A549 (cell line): Measurements from ENCODE around the gene HS6ST3.

Experiments
- CEBPB ChIP-seq, 2 experiments: fragments of >200 bp in 1 of 2; sonication (Bioruptor Twin) in 1 of 2; formaldehyde crosslinking in 1 of 2; IDR thresholded peaks; 2 replicates each; pipeline ENCODE4 v1.6.1; 2012 to 2016
- CTCF ChIP-seq: fragments of >200 bp; sonication (Bioruptor Twin); formaldehyde crosslinking; IDR thresholded peaks from 3 replicates; pipeline ENCODE4 v1.5.1; 2016
- EP300 ChIP-seq, 2 experiments: fragments of >200 bp; sonication (Bioruptor Twin); formaldehyde crosslinking; IDR thresholded peaks; 2 replicates in 1 of 2; 3 replicates in 1 of 2; pipeline ENCODE4 v1.6.1; 2016 to 2017
- FOSL2 ChIP-seq, 2 experiments: fragments of 450-650 bp in 1 of 2; fragments of >200 bp in 1 of 2; sonication (Bioruptor Twin) in 1 of 2; formaldehyde crosslinking; IDR thresholded peaks; 2 replicates each; pipeline versions ENCODE4 v1.5.0 to v1.6.1; 2016 to 2020; ENCODE audit warnings: mild to moderate bottlenecking in 1 of 2, moderate library complexity in 1 of 2
- HES2 ChIP-seq: fragments of >200 bp; sonication (Bioruptor Twin); formaldehyde crosslinking; IDR thresholded peaks from 2 replicates; pipeline ENCODE4 v1.6.1; 2016
- NPAS2 ChIP-seq: fragments of 250-450 bp; sonication (Bioruptor Pico); IDR thresholded peaks from 2 replicates; pipeline ENCODE4 v1.8.0; 2022; ENCODE audit warnings: mild to moderate bottlenecking, moderate library complexity, borderline replicate concordance
- PBX3 ChIP-seq: IDR thresholded peaks from 2 replicates; pipeline ENCODE4 v1.6.1; 2012
- PHF8 ChIP-seq: fragments of 200-600 bp; sonication (generic); IDR thresholded peaks from 2 replicates; pipeline ENCODE4 v1.6.1; 2016; ENCODE audit warnings: low read depth, mild to moderate bottlenecking, antibody characterized with exemption, moderate library complexity, borderline replicate concordance
- POLR2A ChIP-seq: IDR thresholded peaks from 2 replicates; pipeline ENCODE4 v1.6.1; 2012; ENCODE audit warnings: mild to moderate bottlenecking, low read length
- RAD21 ChIP-seq, 2 experiments: fragments of >200 bp in 1 of 2; sonication (Bioruptor Twin) in 1 of 2; formaldehyde crosslinking in 1 of 2; IDR thresholded peaks in 1 of 2; conservative IDR thresholded peaks in 1 of 2; 2 replicates in 1 of 2; 3 replicates in 1 of 2; pipeline ENCODE4 v1.6.1; 2012 to 2018; ENCODE audit warnings: inconsistent platforms in 1 of 2
- RARB ChIP-seq: fragments of 250-450 bp; sonication (Bioruptor Pico); IDR thresholded peaks from 2 replicates; pipeline ENCODE4 v1.8.0; 2021; ENCODE audit warnings: mild to moderate bottlenecking, moderate library complexity
- ZC3H11A ChIP-seq: fragments of 450-650 bp; IDR thresholded peaks from 2 replicates; pipeline ENCODE4 v1.6.1; 2014; ENCODE audit warnings: antibody characterized with exemption, mild to moderate bottlenecking

- no peak for TF ChIP-seq CTCF
- no peak for TF ChIP-seq PBX3
- no peak for TF ChIP-seq RAD21 (conservative IDR thresholded peaks at IDR 0.05 in 1 of 2, IDR thresholded peaks at IDR 0.05 in 1 of 2)
- TF ChIP-seq CEBPB (IDR thresholded peaks at IDR 0.05): no peak
- no peak for TF ChIP-seq PHF8
- TF ChIP-seq FOSL2 (IDR thresholded peaks at IDR 0.05): no peak
- TF ChIP-seq FOSL2 (CRISPR knock-in tag; IDR thresholded peaks at IDR 0.05): no peak
- no peak for TF ChIP-seq NPAS2
- TF ChIP-seq POLR2A: no peak
- no peak for TF ChIP-seq RARB (CRISPR knock-in tag)
- TF ChIP-seq EP300 (IDR thresholded peaks at IDR 0.05): no peak
- TF ChIP-seq ZC3H11A: no peak
- no peak for TF ChIP-seq HES2
These were observed 283.7 kb downstream of the HS6ST3 start for GRCh38 chr13:96373597-96373996.
